ENCODE results near the gene SEMA5B.

Gene SEMA5B

GRCh38 chr3:123021996-123022510 lies 5.5 kb downstream of the SEMA5B start:
- peaks cover 7% of the 10 kb centered on the region for H3K4me1 ChIP-seq (ENCODE audit: control insufficient read depth, insufficient read depth, low read length)
- H3K36me3 ChIP-seq (ENCODE audit: control insufficient read depth, insufficient read depth, low read length, severe bottlenecking), result no peaks in the 10 kb centered on the region
- no peak overlapping the region for H3K9ac ChIP-seq (ENCODE audit: low read length)
- no peak overlapping the region for H3K4me3 ChIP-seq (ENCODE audit: low read length)
- DNase-seq (ENCODE audit: low read depth), result no peak
- H3K9me3 ChIP-seq (ENCODE audit: control insufficient read depth, low read length), result peaks cover 13% of the 10 kb centered on the region
- H3K27me3 ChIP-seq (replicated peaks; ENCODE audit: control insufficient read depth, insufficient read depth, low read length), result peaks cover 88% of the 10 kb centered on the region

- DNase-seq (ENCODE audit: low read depth), result no peak
- H3K4me1 ChIP-seq (ENCODE audit: control insufficient read depth, insufficient read depth, low read length), result peaks cover under 1% of the 10 kb centered on the region
- H3K4me3 ChIP-seq (ENCODE audit: low read length), result no peak overlapping the region
- H3K36me3 ChIP-seq (ENCODE audit: control insufficient read depth, insufficient read depth, low read length, severe bottlenecking), result no peaks in the 10 kb centered on the region
- H3K9me3 ChIP-seq (ENCODE audit: control insufficient read depth, low read length), result peaks cover 13% of the 10 kb centered on the region
- peaks cover 82% of the 10 kb centered on the region for H3K27me3 ChIP-seq (replicated peaks; ENCODE audit: control insufficient read depth, insufficient read depth, low read length)
- no peak overlapping the region for H3K9ac ChIP-seq (ENCODE audit: low read length)
These were observed 6.2 kb downstream of the SEMA5B start for GRCh38 chr3:123021388-123021787.

- peaks cover 13% of the 10 kb centered on the region for H3K9me3 ChIP-seq (ENCODE audit: control insufficient read depth, low read length)
- DNase-seq (ENCODE audit: low read depth), result no peak
- no peak overlapping the region for H3K4me3 ChIP-seq (ENCODE audit: low read length)
- peaks cover 81% of the 10 kb centered on the region for H3K27me3 ChIP-seq (replicated peaks; ENCODE audit: control insufficient read depth, insufficient read depth, low read length)
- no peak overlapping the region for H3K9ac ChIP-seq (ENCODE audit: low read length)
- H3K4me1 ChIP-seq (ENCODE audit: control insufficient read depth, insufficient read depth, low read length), result no peaks in the 10 kb centered on the region
- no peaks in the 10 kb centered on the region for H3K36me3 ChIP-seq (ENCODE audit: control insufficient read depth, insufficient read depth, low read length, severe bottlenecking)
These were observed 6.9 kb downstream of the SEMA5B start for GRCh38 chr3:123020709-123021108.

DNA sequence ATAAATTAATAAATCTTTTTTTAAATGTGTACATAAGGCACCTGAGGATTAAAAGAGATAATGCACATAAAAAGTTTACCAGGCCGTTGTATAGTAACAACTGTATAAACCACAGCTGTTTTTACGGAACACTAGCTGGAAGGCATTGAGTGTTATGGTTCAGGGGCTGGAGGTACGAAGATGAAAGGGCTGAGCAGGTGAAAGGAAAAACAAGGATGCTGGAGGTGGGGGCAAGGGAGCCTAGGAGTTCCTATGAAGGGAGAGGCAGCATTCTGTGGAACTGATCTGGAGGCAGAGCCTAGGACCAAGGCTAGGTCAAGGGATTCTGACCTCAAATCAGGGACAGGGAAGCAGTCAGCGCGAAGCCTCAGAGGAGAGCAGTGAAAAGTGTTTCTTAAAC lies 8.0 kb downstream of the SEMA5B start:
- DNase-seq (ENCODE audit: low read depth), result no peak
- Histone ChIP-seq H3K36me3 (ENCODE audit: control insufficient read depth, insufficient read depth, low read length, severe bottlenecking) (no peaks in the 10 kb centered on the region), H3K4me1 (ENCODE audit: control insufficient read depth, insufficient read depth, low read length) (no peaks in the 10 kb centered on the region), H3K27me3 (replicated peaks; ENCODE audit: control insufficient read depth, insufficient read depth, low read length) (peaks cover 82% of the 10 kb centered on the region), H3K9me3 (ENCODE audit: control insufficient read depth, low read length) (peaks cover 9% of the 10 kb centered on the region), H3K4me3 (ENCODE audit: low read length) (no peak overlapping the region), H3K9ac (ENCODE audit: low read length) (no peak overlapping the region)

DNA sequence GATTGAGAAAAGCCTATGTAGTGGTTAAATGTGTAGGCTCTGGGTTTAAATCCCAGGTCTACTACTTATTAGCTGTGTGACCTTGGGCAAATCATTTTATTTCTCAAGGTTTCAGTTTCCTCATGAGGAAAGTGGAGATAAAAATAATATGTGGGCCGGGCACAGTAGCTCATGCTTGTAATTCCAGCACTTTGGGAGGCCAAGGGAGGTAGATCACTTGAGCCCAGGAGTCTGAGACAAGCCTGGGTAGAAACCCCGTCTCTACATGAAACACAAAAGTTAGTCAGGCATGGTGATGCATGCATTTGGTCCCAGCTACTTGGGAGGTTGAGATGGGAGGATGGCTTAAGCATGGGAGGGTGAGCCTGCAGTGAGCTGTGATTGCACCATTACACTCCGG lies 8.4 kb downstream of the SEMA5B start:
- Histone ChIP-seq H3K36me3 (ENCODE audit: control insufficient read depth, insufficient read depth, low read length, severe bottlenecking) (no peaks in the 10 kb centered on the region), H3K9ac (ENCODE audit: low read length) (no peak overlapping the region), H3K4me3 (ENCODE audit: low read length) (no peak overlapping the region)

GRCh38 chr3:123018683-123019082 lies 8.9 kb downstream of the SEMA5B start:
- no peaks in the 10 kb centered on the region for H3K4me1 ChIP-seq (ENCODE audit: control insufficient read depth, insufficient read depth, low read length)
- no peaks in the 10 kb centered on the region for H3K36me3 ChIP-seq (ENCODE audit: control insufficient read depth, insufficient read depth, low read length, severe bottlenecking)
- no peak overlapping the region for H3K4me3 ChIP-seq (ENCODE audit: low read length)
- no peak overlapping the region for H3K9ac ChIP-seq (ENCODE audit: low read length)
- H3K9me3 ChIP-seq (ENCODE audit: control insufficient read depth, low read length), result peaks cover under 1% of the 10 kb centered on the region
- peaks cover 82% of the 10 kb centered on the region for H3K27me3 ChIP-seq (replicated peaks; ENCODE audit: control insufficient read depth, insufficient read depth, low read length)
- DNase-seq (ENCODE audit: low read depth), result no peak

More for the DNA sequence above, 8.4 kb downstream of the SEMA5B start:
- no peaks in the 10 kb centered on the region for H3K4me1 ChIP-seq (ENCODE audit: control insufficient read depth, insufficient read depth, low read length)
- H3K9me3 ChIP-seq (ENCODE audit: control insufficient read depth, low read length), result peaks cover 5% of the 10 kb centered on the region
- H3K27me3 ChIP-seq (replicated peaks; ENCODE audit: control insufficient read depth, insufficient read depth, low read length), result peaks cover 82% of the 10 kb centered on the region
- no peak for DNase-seq (ENCODE audit: low read depth)

DNA sequence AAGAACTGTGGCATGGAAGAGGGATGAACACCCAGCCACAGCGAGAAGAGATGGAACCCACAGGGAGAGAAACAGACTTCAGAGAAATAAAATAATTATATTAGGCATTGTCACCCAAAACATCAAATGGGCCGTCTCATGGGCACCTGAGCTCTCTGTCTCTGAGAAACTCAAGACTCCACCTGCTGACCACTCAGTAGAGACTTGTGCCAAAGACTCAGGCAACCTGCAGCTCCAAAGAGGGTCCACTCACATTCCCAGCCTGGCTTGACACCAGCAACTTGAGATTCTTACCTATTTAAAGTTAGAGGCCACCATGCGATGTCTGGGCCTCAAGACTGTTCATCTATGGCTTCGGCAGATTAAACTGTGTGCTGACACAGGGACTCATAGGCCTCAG lies 12.0 kb downstream of the SEMA5B start:
- Histone ChIP-seq H3K4me3 (ENCODE audit: low read length) (no peak overlapping the region), H3K36me3 (ENCODE audit: control insufficient read depth, insufficient read depth, low read length, severe bottlenecking) (no peaks in the 10 kb centered on the region), H3K4me1 (ENCODE audit: control insufficient read depth, insufficient read depth, low read length) (no peaks in the 10 kb centered on the region), H3K9me3 (ENCODE audit: control insufficient read depth, low read length) (no peaks in the 10 kb centered on the region), H3K27me3 (replicated peaks; ENCODE audit: control insufficient read depth, insufficient read depth, low read length) (peaks cover 81% of the 10 kb centered on the region), H3K9ac (ENCODE audit: low read length) (no peak overlapping the region)
- no peak for DNase-seq (ENCODE audit: low read depth)

- no peak overlapping the region for H3K9ac ChIP-seq (ENCODE audit: low read length)
- DNase-seq (ENCODE audit: low read depth), result no peak
- H3K27me3 ChIP-seq (replicated peaks; ENCODE audit: control insufficient read depth, insufficient read depth, low read length), result peaks cover 79% of the 10 kb centered on the region
- no peaks in the 10 kb centered on the region for H3K36me3 ChIP-seq (ENCODE audit: control insufficient read depth, insufficient read depth, low read length, severe bottlenecking)
- no peaks in the 10 kb centered on the region for H3K4me1 ChIP-seq (ENCODE audit: control insufficient read depth, insufficient read depth, low read length)
- no peaks in the 10 kb centered on the region for H3K9me3 ChIP-seq (ENCODE audit: control insufficient read depth, low read length)
- no peak overlapping the region for H3K4me3 ChIP-seq (ENCODE audit: low read length)
These were observed 13.7 kb downstream of the SEMA5B start for GRCh38 chr3:123013876-123014275.

- Histone ChIP-seq H3K9ac (ENCODE audit: low read length) (no peak overlapping the region), H3K4me1 (ENCODE audit: control insufficient read depth, insufficient read depth, low read length) (no peaks in the 10 kb centered on the region), H3K36me3 (ENCODE audit: control insufficient read depth, insufficient read depth, low read length, severe bottlenecking) (no peaks in the 10 kb centered on the region), H3K27me3 (replicated peaks; ENCODE audit: control insufficient read depth, insufficient read depth, low read length) (peaks cover 79% of the 10 kb centered on the region), H3K4me3 (ENCODE audit: low read length) (no peak overlapping the region), H3K9me3 (ENCODE audit: control insufficient read depth, low read length) (no peaks in the 10 kb centered on the region)
- DNase-seq (ENCODE audit: low read depth), result no peak
These were observed 14.9 kb downstream of the SEMA5B start for GRCh38 chr3:123012652-123013051.

GRCh38 chr3:123011447-123011846 lies 16.1 kb downstream of the SEMA5B start:
- no peaks in the 10 kb centered on the region for H3K4me1 ChIP-seq (ENCODE audit: control insufficient read depth, insufficient read depth, low read length)
- DNase-seq (ENCODE audit: low read depth), result no peak
- H3K36me3 ChIP-seq (ENCODE audit: control insufficient read depth, insufficient read depth, low read length, severe bottlenecking), result no peaks in the 10 kb centered on the region
- no peaks in the 10 kb centered on the region for H3K9me3 ChIP-seq (ENCODE audit: control insufficient read depth, low read length)
- peaks cover 87% of the 10 kb centered on the region for H3K27me3 ChIP-seq (replicated peaks; ENCODE audit: control insufficient read depth, insufficient read depth, low read length)
- no peak overlapping the region for H3K4me3 ChIP-seq (ENCODE audit: low read length)
- H3K9ac ChIP-seq (ENCODE audit: low read length), result no peak overlapping the region

- DNase-seq (ENCODE audit: low read depth), result no peak
- no peak overlapping the region for H3K9ac ChIP-seq (ENCODE audit: low read length)
- peaks cover 89% of the 10 kb centered on the region for H3K27me3 ChIP-seq (replicated peaks; ENCODE audit: control insufficient read depth, insufficient read depth, low read length)
- no peaks in the 10 kb centered on the region for H3K9me3 ChIP-seq (ENCODE audit: control insufficient read depth, low read length)
- no peak overlapping the region for H3K4me3 ChIP-seq (ENCODE audit: low read length)
- no peaks in the 10 kb centered on the region for H3K4me1 ChIP-seq (ENCODE audit: control insufficient read depth, insufficient read depth, low read length)
- no peaks in the 10 kb centered on the region for H3K36me3 ChIP-seq (ENCODE audit: control insufficient read depth, insufficient read depth, low read length, severe bottlenecking)
These were observed 18.7 kb downstream of the SEMA5B start for GRCh38 chr3:123008840-123009239.

GRCh38 chr3:123006609-123007008 lies 21.0 kb downstream of the SEMA5B start:
- Histone ChIP-seq H3K9ac (ENCODE audit: low read length) (no peak overlapping the region), H3K4me3 (ENCODE audit: low read length) (no peak overlapping the region), H3K9me3 (ENCODE audit: control insufficient read depth, low read length) (no peaks in the 10 kb centered on the region), H3K27me3 (replicated peaks; ENCODE audit: control insufficient read depth, insufficient read depth, low read length) (peaks cover 88% of the 10 kb centered on the region), H3K36me3 (ENCODE audit: control insufficient read depth, insufficient read depth, low read length, severe bottlenecking) (no peaks in the 10 kb centered on the region), H3K4me1 (ENCODE audit: control insufficient read depth, insufficient read depth, low read length) (no peaks in the 10 kb centered on the region)
- DNase-seq (ENCODE audit: low read depth), result no peak

Measured in adipocyte (in vitro differentiated cells).